ENCODE results near the gene PLEKHO2.

Gene PLEKHO2

GRCh38 chr15:64856429-64857145, 14.9 kb downstream of the PLEKHO2 start:
- no peak for DNase-seq

GRCh38 chr15:64857421-64857820, 15.7 kb downstream of the PLEKHO2 start:
- DNase-seq: no peak

DNA sequence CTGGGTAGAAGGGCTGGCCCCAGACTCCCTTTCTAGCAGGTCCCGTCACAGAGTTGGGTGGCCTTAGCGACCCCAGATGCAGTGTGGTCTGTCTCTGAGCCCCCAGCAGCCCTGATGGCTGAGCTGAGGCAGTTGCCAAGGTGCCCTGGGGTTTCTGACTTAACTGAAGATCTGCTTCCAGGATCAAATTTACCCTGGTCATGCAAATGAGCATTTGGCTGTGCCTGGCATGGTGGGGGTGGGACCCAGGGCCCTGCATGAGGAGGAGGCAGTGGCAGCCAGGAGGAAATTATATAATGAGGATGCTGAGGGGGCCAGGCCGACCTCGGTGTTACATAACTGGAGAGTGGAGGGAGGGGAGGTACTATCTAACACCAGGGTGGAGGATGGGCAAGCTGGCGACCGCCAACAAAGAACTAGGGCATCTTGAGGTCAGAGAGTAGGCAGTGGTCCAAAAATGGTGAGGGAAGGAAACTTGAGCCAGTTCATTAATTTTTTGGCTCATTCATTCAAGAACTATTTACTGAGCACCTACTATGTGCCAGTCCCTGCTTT, 16.4 kb downstream of the PLEKHO2 start:
- DNase-seq: peak; percentile 12

DNA sequence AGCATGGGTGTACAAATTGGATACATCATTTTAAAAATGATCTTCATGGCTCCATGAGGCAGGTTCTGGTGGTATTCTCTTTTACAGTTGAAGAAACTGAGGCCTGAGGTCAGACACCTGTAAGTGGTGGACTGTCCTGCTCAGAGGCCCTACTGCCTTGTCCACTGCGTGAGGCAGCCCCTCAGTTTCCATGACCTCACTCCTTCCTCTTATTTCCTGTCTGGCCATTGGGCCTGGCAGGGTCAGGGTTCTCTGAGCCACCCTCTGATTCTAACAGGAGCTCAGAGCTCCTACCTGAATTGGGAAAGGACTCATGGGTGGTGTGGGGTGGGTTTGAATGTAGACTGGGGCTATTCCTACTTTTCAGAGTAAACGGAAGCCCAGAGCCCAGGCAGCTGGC, 17.5 kb downstream of the PLEKHO2 start:
- no peak for DNase-seq

- DNase-seq: no peak
Observed at GRCh38 chr15:64861331-64861730, 19.6 kb downstream of the PLEKHO2 start.

- DNase-seq: no peak
Observed at GRCh38 chr15:64861960-64862359, 20.2 kb downstream of the PLEKHO2 start.

DNA sequence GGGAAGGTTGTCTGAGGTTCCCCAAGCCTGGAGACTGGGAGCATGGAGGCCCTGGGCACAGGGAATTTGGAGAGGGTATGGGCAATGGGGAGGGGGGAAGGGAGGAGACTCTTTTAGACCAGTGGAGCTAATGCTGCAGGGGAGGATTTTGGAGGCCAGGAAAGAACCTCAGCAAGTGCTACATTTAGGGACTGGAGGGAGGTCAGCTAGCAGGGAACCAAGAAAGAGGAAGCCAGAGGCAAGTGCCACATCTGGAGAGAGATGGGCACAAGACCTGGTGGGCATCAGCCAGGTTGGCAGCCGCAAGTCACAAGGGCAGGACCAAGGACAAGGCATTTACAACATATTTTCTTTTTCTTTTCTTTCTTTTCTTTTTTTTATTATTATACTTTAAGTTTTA, 20.7 kb downstream of the PLEKHO2 start:
- no peak for DNase-seq

- DNase-seq: no peak
Observed at GRCh38 chr15:64864068-64864467, 22.4 kb downstream of the PLEKHO2 start.

DNA sequence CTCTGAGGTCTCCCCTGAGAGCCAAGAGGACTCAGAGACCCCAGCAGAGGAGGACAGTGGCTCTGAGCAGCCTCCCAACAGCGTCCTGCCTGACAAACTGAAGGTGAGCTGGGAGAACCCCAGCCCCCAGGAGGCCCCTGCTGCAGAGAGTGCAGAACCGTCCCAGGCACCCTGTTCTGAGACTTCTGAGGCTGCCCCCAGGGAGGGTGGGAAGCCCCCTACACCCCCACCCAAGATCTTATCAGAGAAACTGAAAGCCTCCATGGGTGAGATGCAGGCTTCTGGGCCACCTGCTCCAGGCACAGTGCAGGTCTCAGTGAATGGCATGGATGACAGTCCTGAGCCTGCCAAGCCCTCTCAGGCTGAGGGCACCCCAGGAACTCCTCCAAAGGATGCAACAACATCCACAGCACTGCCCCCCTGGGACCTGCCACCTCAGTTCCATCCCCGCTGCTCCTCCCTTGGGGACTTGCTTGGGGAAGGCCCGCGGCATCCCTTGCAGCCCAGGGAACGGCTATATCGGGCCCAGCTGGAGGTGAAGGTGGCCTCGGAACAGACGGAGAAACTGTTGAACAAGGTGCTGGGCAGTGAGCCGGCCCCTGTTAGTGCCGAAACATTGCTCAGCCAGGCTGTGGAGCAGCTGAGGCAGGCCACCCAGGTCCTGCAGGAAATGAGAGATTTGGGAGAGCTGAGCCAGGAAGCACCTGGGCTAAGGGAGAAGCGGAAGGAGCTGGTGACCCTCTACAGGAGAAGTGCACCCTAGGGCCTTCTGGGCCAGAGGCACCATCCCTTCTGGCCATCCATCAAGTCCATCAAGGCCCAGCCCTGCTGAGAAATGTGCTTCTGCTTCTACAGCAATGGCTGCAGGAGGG, 23.6 kb downstream of the PLEKHO2 start:
- DNase-seq: no peak

DNA sequence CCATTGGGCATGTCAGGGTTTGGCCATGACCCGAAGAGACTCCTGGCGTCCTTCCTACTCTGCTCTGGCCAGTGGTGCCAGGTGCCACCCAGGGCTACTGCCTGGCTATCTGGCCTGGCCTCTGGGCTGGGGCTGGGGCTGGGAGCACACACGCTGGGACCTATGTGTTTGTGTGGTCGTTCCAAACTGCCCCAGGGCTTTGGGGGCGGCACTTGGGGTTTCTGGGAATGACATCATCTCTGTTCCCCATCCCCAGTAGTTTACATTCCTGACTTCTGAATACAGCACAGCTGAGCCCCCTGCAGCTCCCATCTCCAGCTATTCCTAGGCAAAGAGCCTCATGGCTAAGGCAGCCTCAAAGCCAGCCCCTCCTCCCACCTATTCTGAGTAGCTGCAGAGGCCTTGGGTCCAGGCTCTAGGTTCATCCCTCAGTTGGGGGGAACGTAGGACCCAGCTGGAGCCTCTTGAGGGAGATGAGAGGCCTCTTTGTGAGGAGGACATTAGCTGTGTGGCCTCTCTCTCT, 24.3 kb downstream of the PLEKHO2 start:
- no peak for DNase-seq

DNA sequence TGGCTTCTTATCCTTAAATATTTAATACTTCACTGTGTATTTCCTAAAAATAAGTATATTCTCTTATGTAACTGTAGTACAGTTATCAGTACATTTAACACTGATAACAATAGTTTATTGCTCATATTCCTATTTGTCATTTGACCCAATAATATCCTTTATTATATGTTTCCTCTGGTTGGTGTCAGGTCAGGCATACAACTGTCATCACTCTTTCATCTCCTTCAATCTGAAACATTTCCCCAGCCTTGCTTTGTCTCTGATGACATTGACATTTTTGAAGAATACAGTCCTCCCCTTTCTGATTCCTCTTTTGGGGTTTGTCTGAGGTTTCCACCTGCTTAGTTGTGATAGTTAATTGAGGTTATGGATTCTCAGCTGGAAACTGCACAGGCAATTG, 27.8 kb downstream of the PLEKHO2 start:
- DNase-seq: no peak

DNA sequence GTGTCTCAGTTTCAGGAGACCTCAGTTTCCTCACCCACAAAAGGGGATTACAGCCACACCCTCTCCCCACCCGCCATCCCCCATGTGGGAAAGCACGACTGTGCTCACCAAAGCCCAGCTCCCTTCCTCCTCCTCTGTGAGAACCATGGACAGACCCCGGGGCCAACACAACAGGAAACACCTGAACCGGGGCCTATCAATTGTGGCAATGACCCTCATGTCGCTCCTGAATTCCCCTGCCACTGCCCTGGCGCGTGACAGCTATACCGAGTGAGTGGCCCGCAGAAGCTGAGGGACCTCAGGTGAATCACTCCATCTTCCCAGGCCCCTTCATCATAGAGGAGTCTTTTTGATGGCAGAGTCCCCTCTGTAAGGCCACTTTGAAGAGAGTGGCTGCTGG, 28.6 kb downstream of the PLEKHO2 start:
- DNase-seq: no peak

DNA sequence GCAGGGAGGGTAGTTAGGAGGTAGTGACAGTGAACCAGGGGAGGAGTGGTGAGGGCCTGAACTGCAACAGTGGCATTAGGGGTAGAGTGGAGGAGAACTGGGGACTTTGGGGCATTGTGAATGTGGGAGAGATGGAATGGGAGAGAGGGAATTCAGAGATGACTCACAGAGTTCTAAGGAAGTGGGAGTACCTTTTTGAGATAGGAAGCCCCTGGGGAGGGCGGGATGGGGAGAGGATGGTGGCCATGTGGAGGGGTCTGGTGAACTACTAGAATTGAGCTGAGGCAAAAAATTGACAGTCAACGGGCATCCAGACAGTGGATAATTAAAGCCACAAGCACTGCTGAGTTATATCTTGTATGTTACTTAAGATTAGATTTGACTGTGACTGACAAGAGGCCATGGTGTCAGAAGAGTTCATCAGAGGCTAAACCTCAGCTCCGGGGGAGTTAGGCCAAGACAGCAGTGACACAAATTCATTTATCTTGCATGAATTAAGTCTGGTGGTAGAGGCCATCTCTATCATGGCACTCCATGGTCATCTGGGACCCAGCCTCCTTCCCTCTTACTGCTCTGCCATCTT, 34.0 kb downstream of the PLEKHO2 start:
- DNase-seq: no peak

GRCh38 chr15:64877435-64877834, 35.7 kb downstream of the PLEKHO2 start:
- DNase-seq: no peak

DNA sequence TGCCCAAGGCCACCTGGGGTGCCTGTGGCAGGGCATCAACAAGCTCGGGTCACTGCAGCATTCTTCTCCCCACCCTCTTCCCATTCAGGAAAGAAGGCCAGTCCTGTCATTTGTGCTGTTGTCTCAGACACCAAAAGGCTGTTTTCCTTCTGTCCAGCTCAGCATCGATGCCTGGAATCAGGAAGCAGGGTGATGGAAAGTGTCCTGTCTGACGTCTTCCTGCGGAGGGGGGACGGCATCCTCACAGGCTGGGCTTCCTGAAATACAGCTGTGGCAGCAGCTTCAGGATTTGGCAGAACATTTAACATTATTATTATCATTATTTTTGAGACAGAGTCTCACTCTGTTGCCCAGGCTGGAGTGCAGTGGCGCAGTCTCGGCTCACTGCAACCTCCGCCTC, 37.0 kb downstream of the PLEKHO2 start:
- no peak for DNase-seq

DNA sequence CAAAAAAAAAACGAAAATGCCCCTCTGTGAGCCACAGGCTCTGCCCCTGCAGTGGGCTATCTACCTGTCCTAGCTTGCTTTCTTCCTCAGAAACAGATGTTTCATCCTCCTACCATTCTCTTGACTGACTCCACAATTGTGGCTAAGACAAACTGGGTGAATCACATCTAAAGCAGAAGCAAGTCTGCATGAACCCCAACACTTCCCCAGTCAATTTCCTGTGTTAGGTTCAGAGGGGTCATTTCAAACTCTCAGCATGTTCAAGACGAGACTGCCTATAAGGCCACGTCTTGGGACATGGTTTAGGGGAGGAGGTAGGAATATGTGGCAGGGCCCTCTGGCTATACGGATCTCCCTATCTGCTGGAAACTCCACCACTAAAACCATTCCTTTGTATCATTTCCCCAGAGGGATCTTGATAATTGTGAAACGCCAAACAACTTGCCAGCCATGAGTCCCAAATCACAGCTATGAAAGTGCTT, 41.4 kb downstream of the PLEKHO2 start:
- DNase-seq: peak; percentile 32

DNA sequence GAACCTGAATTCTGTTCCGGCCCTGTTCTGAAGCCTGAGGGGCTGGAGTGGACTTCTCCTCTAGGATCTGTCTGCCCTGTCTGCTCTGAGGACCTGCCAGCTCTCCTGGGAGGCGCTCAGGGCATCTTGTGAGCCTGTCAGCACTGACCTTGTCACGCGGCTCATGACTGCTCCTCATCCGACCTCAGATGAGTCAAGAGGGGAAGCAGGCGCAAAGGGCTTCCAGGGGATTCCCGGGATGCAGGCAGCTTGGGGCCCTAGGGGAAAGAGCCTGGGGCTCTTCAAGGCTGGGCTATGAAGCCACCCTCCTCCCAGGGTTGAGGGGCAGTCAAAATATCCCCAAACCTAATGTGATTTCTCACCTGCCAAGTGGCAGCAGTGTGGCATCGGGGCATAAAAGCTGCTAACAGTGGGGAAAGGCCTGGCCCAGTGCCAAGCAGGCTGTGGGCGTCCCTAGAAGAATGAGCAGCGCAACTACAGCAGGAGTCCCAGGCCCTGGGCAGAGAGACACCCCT, 42.3 kb downstream of the PLEKHO2 start:
- DNase-seq: peak; percentile 87

- DNase-seq: no peak
Observed at GRCh38 chr15:64884679-64885078, 43.0 kb downstream of the PLEKHO2 start.

DNA sequence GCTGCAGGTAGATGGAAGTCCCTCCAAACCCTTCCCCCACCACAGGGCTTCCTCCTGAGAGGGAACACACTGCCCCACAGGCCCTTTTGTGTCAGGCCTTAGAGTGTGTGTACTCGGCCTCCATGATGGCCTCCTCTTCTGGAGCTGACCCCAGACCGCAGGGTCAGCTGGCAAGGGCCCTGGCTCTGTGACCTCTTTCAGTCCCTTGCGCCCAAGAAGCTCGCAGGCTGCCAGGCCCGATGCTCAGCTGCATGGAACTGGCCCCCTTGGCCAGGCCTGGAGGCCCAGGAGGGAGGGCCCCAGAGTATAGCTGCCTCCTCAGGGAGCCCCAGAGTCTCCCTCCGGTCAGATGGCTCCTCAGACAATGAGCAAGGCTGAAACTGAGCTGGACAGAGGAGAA, 46.6 kb downstream of the PLEKHO2 start:
- no peak for DNase-seq

GRCh38 chr15:64891561-64891960, 49.8 kb downstream of the PLEKHO2 start:
- DNase-seq: no peak

DNA sequence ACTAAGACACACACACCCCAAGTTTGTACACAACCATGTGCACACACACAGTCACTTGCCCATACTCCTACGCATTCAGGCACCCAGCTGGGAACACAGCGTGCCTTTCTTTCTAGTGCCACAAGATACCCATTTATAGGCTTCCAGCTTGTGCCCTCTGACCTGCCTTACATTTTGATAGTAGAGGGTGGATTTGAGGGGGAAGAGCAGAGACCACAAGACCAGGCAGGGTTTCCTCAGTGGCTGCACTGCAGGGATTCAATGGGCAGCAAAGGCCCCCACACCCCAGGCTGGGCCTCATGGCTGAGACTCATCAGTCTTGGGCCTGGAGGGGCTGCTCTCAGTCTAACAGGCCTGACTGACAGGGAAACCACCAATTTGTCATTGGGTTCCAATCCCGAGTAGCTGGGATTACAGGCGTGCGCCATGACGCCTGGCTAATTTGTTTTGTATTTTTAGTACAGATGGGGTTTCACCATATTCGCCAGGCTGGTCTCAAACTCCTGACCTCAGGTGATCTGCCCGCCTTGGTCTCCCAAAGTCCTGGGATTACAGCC, 51.2 kb downstream of the PLEKHO2 start:
- DNase-seq: no peak
